Right atrium auricular region (tissue), 2 donors: ENCODE results near the gene RITA1. TPM values are rescaled to one million over a fixed set of nuclear protein-coding genes. Genes with fewer than 3 reads are reported as not detected.

Source experiments
- DNase-seq: peaks from one replicate; pipeline ENCODE4 v3.0.0-alpha.2; 2019; ENCODE audit warnings: low spot score
- H3K27ac ChIP-seq, 2 donors: fragments of 200-600 bp; sonication (generic); 1 replicate in 1 of 2; 2 replicates in 1 of 2; pipeline ENCODE4 v1.5.1; 2016 to 2019
- H3K27me3 ChIP-seq, 2 donors: fragments of 200-600 bp; sonication (generic); one replicate each; pipeline versions ENCODE4 v1.5.1 to v1.6.0; 2017 to 2019
- H3K36me3 ChIP-seq: fragments of 200-600 bp; sonication (generic); one replicate; pipeline ENCODE4 v1.5.1; 2016
- H3K4me1 ChIP-seq, 2 donors: fragments of 200-600 bp; sonication (generic); one replicate each; pipeline versions ENCODE4 v1.5.1 to v1.6.0; 2017 to 2019
- H3K4me3 ChIP-seq, 2 donors: fragments of 200-600 bp; sonication (generic); 1 replicate in 1 of 2; 2 replicates in 1 of 2; pipeline ENCODE4 v1.5.1; 2017 to 2019; ENCODE audit warnings: mild to moderate bottlenecking in 1 of 2, moderate library complexity in 1 of 2
- H3K9me3 ChIP-seq, 2 donors: fragments of 200-600 bp; sonication (generic); one replicate each; pipeline ENCODE4 v1.5.1; 2019
- CTCF ChIP-seq, 2 donors: fragments of 200-600 bp; sonication (generic); IDR thresholded peaks; one replicate each; pipeline ENCODE4 v1.5.1; 2019; ENCODE audit warnings: antibody characterized with exemption in 2 of 2
- total RNA-seq, 2 donors: library from RNA; depleted of rRNA; stranded (reverse); fragments of >200 nt; gene quantifications; one replicate each; pipeline ENCODE4 v1.1.0, GENCODE V29; 2016

RITA1 gene
- total RNA-seq, 2 donors from 2014 or later = 18.2 to 25.4 TPM

- Histone ChIP-seq H3K4me1 (no peaks in the 10 kb centered on the region), H3K9me3 (no peaks in the 10 kb centered on the region), H3K27me3 (no peaks in the 10 kb centered on the region), H3K4me3 (no peak overlapping the region), H3K27ac (no peak overlapping the region), H3K36me3 (peaks cover 91% of the 10 kb centered on the region)
- TF ChIP-seq CTCF (IDR thresholded peaks at IDR 0.05) = no peak
- DNase-seq = no peak
Measured at GRCh38 chr12:113170926-113171325, 14.6 kb upstream of the RITA1 start.

- Histone ChIP-seq H3K4me3 (no peak overlapping the region), H3K36me3 (peaks cover 87% of the 10 kb centered on the region), H3K27ac (no peak overlapping the region), H3K4me1 (no peaks in the 10 kb centered on the region), H3K9me3 (no peaks in the 10 kb centered on the region), H3K27me3 (no peaks in the 10 kb centered on the region)
- TF ChIP-seq CTCF (IDR thresholded peaks at IDR 0.05) = no peak
- DNase-seq = no peak
Measured at GRCh38 chr12:113171543-113171942, 14.0 kb upstream of the RITA1 start.

GRCh38 chr12:113172185-113172584, 13.3 kb upstream of the RITA1 start:
- H3K36me3 ChIP-seq = peaks cover 87% of the 10 kb centered on the region
- H3K4me3 ChIP-seq = no peak overlapping the region
- no peaks in the 10 kb centered on the region for H3K4me1 ChIP-seq
- H3K27me3 ChIP-seq = no peaks in the 10 kb centered on the region
- no peak overlapping the region for H3K27ac ChIP-seq
- no peaks in the 10 kb centered on the region for H3K9me3 ChIP-seq
- DNase-seq = no peak
- TF ChIP-seq CTCF (IDR thresholded peaks at IDR 0.05) = no peak

GRCh38 chr12:113173081-113173698, 12.3 kb upstream of the RITA1 start:
- H3K4me3 ChIP-seq = no peak overlapping the region
- H3K36me3 ChIP-seq = peaks cover 88% of the 10 kb centered on the region
- peaks cover 0 to 3% of the 10 kb centered on the region in 2 donors for H3K9me3 ChIP-seq

GRCh38 chr12:113174461-113175384, 10.8 kb upstream of the RITA1 start:
- peaks cover 88% of the 10 kb centered on the region for H3K36me3 ChIP-seq
- DNase-seq = peak; percentile 64
- H3K4me3 ChIP-seq = no peak overlapping the region
- no peaks in the 10 kb centered on the region for H3K27me3 ChIP-seq
- peaks cover 0 to 3% of the 10 kb centered on the region in 2 donors for H3K9me3 ChIP-seq
- TF ChIP-seq CTCF (IDR thresholded peaks at IDR 0.05) = peak; percentile 98
- no peak overlapping the region for H3K27ac ChIP-seq
- H3K4me1 ChIP-seq = no peaks in the 10 kb centered on the region

More at GRCh38 chr12:113173081-113173698, 12.3 kb upstream of the RITA1 start:
- Histone ChIP-seq H3K4me1 (no peaks in the 10 kb centered on the region), H3K27me3 (no peaks in the 10 kb centered on the region), H3K27ac (no peak overlapping the region)
- TF ChIP-seq CTCF (IDR thresholded peaks at IDR 0.05) = no peak
- no peak for DNase-seq
